ENCODE data around the gene REV1.

GRCh38 chr2:99537910-99538485 lies 48.2 kb upstream of the REV1 start:
- no peak for TF ChIP-seq POLR2A (IDR thresholded peaks at IDR 0.05; ENCODE audit: low read depth, low read length)
- TF ChIP-seq CTCF (conservative IDR thresholded peaks at IDR 0.05; ENCODE audit: low read depth, low read length): no peak
- TF ChIP-seq USF2 (IDR thresholded peaks at IDR 0.05; ENCODE audit: low read depth, low read length): no peak
- TF ChIP-seq RFX5 (IDR thresholded peaks at IDR 0.05; ENCODE audit: low read depth, low read length): no peak
- TF ChIP-seq RAD21 (IDR thresholded peaks at IDR 0.05; ENCODE audit: low read length): no peak
- TF ChIP-seq RCOR1 (IDR thresholded peaks at IDR 0.05; ENCODE audit: insufficient replicate concordance, low read length): no peak
- no peak for TF ChIP-seq SMC3 (IDR thresholded peaks at IDR 0.05; ENCODE audit: low read depth, low read length)
- no peak for TF ChIP-seq BHLHE40 (IDR thresholded peaks at IDR 0.05; ENCODE audit: low read depth, low read length)
